GM18505 (cell line): ENCODE data around the gene SNX11.
A peak's percentile ranks its signal among the peaks of the same experiment; 100 is the strongest.
"Not testable (repeated sequence)": the region's sequence is repeated elsewhere in the genome, so short reads cannot be mapped to it uniquely, and the experiment has no call there.

Experiments
- ATAC-seq: cut with Tn5 transposase; IDR thresholded peaks from one replicate; pipeline ENCODE4 v1.9.1; 2021; ENCODE audit not compliant: unreplicated experiment
- POLR2A ChIP-seq: IDR thresholded peaks from 4 replicates; pipeline ENCODE4 v1.6.1; 2011; ENCODE audit warnings: borderline replicate concordance; ENCODE audit not compliant: insufficient read depth, insufficient read length; ENCODE audit errors: extremely low read depth

The SNX11 gene

GRCh38 chr17:48074322-48075081 lies 33.1 kb upstream of the SNX11 start:
- ATAC-seq: no peak

GRCh38 chr17:48077152-48077551 lies 30.4 kb upstream of the SNX11 start:
- not testable (repeated sequence) for ATAC-seq

More at GRCh38 chr17:48074322-48075081, 33.1 kb upstream of the SNX11 start:
- no peak for TF ChIP-seq POLR2A

- TF ChIP-seq POLR2A: no peak
Measured at GRCh38 chr17:48081858-48082257, 25.7 kb upstream of the SNX11 start.

GRCh38 chr17:48084932-48085331 lies 22.6 kb upstream of the SNX11 start:
- ATAC-seq: no peak
- no peak for TF ChIP-seq POLR2A

More at GRCh38 chr17:48081858-48082257, 25.7 kb upstream of the SNX11 start:
- ATAC-seq: no peak

- ATAC-seq: no peak
- TF ChIP-seq POLR2A: no peak
Measured at GRCh38 chr17:48093341-48094045, 14.1 kb upstream of the SNX11 start.

GRCh38 chr17:48095611-48096010 lies 12.0 kb upstream of the SNX11 start:
- no peak for TF ChIP-seq POLR2A
- no peak for ATAC-seq

GRCh38 chr17:48100160-48100559 lies 7.4 kb upstream of the SNX11 start:
- no peak for ATAC-seq
- TF ChIP-seq POLR2A: no peak

GRCh38 chr17:48100591-48101011 lies 7.0 kb upstream of the SNX11 start:
- ATAC-seq: no peak
- no peak for TF ChIP-seq POLR2A

GRCh38 chr17:48101012-48101720 lies 6.4 kb upstream of the SNX11 start, which contains the start of gene CBX1:
CBX1 (minus strand) TSS chr17:48101478; CDS start chr17:48077004, 24,474 bp downstream.
- TF ChIP-seq POLR2A: no peak
- ATAC-seq: peak; percentile 84

GRCh38 chr17:48102043-48102750 lies 5.4 kb upstream of the SNX11 start:
- ATAC-seq: no peak
- no peak for TF ChIP-seq POLR2A

GRCh38 chr17:48102798-48103715 lies 4.5 kb upstream of the SNX11 start:
- ATAC-seq: no peak
- TF ChIP-seq POLR2A: no peak

GRCh38 chr17:48104440-48104839 lies 3.1 kb upstream of the SNX11 start:
- ATAC-seq: no peak
- TF ChIP-seq POLR2A: no peak
